Placental pericyte (primary cell): ENCODE measurements around the gene GJD2. TPM values are rescaled to one million over a fixed set of nuclear protein-coding genes. Genes with fewer than 3 reads are reported as not detected.

Source experiments
- total RNA-seq: library from RNA; depleted of rRNA; stranded (reverse); fragments of >200 nt; gene quantifications from 2 replicates; pipeline ENCODE4 v1.2.3, GENCODE V29; 2012

The GJD2 gene
- not detected in 2 replicates for total RNA-seq

DNA sequence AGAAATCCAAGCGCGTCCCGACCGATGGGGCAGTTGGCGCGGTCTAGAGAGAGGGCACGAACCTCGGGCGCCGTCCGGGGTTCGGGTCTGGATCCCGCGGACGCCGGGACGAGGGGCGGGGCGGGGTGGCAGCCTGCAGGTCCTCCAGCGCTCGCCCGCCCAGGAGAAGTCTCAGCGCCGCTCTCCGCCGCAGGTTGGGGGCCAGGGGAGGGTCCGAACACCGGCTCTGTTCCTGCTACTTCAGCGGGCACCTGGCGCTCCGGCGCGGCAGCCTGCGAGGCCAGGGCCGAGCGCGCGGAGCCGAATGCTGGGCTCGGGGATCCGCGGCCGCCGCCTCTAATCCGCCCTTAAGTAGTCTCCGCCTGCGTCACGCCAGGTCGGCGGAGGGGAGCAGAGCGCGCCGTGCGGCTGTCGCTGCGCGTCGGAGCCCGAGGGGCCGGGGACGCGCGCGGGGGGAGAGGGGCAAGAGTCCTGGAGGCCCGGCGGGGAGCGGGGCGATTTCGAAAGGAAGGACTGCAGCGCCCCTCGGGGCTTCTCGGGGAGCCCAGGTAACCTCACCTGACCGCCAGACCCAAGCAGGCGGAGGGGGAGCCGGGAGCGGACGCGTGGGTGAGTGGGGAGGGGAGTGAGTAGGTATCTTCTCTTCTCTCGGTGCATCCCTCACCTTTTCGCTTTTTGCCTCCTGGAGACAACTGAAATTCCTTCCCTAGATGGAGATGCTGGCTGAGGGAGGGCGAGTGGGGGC, at the start of gene GJD2:
TSS of gene GJD2 (minus strand) at position 325 of the 745 bp plus-strand sequence. CDS start 510 bp downstream, outside the sequence.

DNA sequence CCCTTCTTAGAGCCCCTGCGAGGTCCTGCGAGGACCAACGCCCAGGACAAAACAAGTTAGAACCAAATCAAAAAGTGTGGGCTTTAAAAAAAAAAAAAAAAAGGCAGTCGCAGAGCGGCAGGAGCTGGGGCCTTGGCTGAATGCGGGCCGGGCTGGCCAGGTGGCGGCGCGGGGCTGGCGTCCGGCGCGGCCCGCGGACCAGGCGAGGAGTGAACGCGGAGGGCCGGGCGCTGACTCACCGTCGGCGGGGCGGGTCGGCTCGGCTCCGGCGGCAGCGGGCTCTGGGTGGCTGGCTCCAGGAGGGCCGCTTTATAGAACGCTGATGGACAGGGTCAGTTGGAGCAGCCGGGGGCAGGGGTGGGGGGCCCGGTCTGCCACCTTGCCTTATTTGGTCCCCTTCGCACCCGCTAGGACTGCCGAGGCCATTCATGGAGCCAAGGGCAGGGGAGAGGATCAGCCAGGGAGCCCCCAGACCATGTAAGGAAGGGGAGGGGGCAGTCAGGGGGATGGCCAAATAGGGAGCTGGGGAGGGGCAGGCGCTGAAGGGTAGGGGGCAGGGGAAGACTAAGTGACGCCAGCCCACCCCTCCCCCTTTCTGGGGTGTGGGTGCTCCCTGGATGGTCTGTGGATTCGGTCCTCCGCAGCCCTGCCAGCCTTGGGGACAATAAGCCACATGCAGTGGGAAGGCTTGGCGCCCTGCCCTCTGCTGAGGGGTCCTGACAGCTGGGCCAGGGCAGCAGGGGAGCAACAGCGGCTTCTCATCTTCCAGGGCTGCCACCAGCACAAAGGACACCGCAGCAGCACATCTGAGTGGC, 40.7 kb upstream of the GJD2 start, which contains the start of gene ACTC1:
TSS of gene ACTC1 (minus strand) at position 283 of the 815 bp plus-strand sequence. CDS start 741 bp downstream, outside the sequence.

Other genes starting within 250 kb of the GJD2 start
- gene GOLGA8B, start 171.3 kb downstream of the GJD2 start, total RNA-seq, result 24.5 and 39.2 TPM in 2 replicates
- gene ACTC1, start 40.6 kb upstream of the GJD2 start, total RNA-seq, result under 0.01 and 1.4 TPM in 2 replicates
- 28.4 and 35.2 TPM in 2 replicates for gene AQR, start 214.7 kb upstream of the GJD2 start, total RNA-seq
- 36.8 and 46.4 TPM in 2 replicates for gene ZNF770, start 233.3 kb upstream of the GJD2 start, total RNA-seq